GM23248 (cell line): ENCODE data around the gene TMPRSS3. TPM values are rescaled to one million over a fixed set of nuclear protein-coding genes. Genes with fewer than 3 reads are reported as not detected.

Experiments used
- DNase-seq: peaks from one replicate; pipeline ENCODE4 v3.0.0-alpha.2; 2015
- H2AFZ ChIP-seq: fragments of 200-600 bp; sonication (generic); 2 replicates; pipeline ENCODE4 v1.6.1; 2016; ENCODE audit warnings: antibody characterized with exemption
- H3F3A ChIP-seq: fragments of 200-600 bp; sonication (generic); 2 replicates; pipeline ENCODE4 v1.6.1; 2016; ENCODE audit warnings: mild to moderate bottlenecking, antibody characterized with exemption, mixed run types; ENCODE audit not compliant: insufficient read depth
- H3K27ac ChIP-seq: fragments of 200-600 bp; sonication (generic); 2 replicates; pipeline ENCODE4 v1.5.1; 2016; ENCODE audit warnings: mild to moderate bottlenecking
- H3K27me3 ChIP-seq: fragments of 200-600 bp; sonication (generic); replicated peaks from 2 replicates; pipeline ENCODE4 v1.6.1; 2016; ENCODE audit warnings: mild to moderate bottlenecking; ENCODE audit not compliant: insufficient read depth
- H3K36me3 ChIP-seq: fragments of 200-600 bp; sonication (generic); 2 replicates; pipeline ENCODE4 v1.6.1; 2016; ENCODE audit warnings: low read depth, mild to moderate bottlenecking
- H3K4me1 ChIP-seq: fragments of 200-600 bp; sonication (generic); 2 replicates; pipeline ENCODE4 v1.6.1; 2016; ENCODE audit warnings: mild to moderate bottlenecking; ENCODE audit not compliant: insufficient read depth
- H3K4me2 ChIP-seq: fragments of 200-600 bp; sonication (generic); one replicate; pipeline ENCODE4 v1.6.1; 2016; ENCODE audit warnings: mild to moderate bottlenecking; ENCODE audit not compliant: unreplicated experiment
- H3K4me3 ChIP-seq: fragments of 200-600 bp; sonication (generic); 2 replicates; pipeline ENCODE4 v1.5.1; 2016; ENCODE audit warnings: mild to moderate bottlenecking
- H3K79me2 ChIP-seq: fragments of 200-600 bp; sonication (generic); 2 replicates; pipeline ENCODE4 v1.6.1; 2016; ENCODE audit warnings: mild to moderate bottlenecking; ENCODE audit not compliant: insufficient read depth
- H3K9ac ChIP-seq: fragments of 200-600 bp; sonication (generic); 2 replicates; pipeline ENCODE4 v1.6.1; 2016; ENCODE audit warnings: mild to moderate bottlenecking
- H3K9me2 ChIP-seq: fragments of 200-600 bp; sonication (generic); 2 replicates; pipeline ENCODE4 v1.6.1; 2016; ENCODE audit warnings: mixed run types, mild to moderate bottlenecking, moderate library complexity; ENCODE audit not compliant: insufficient read depth
- H3K9me3 ChIP-seq: fragments of 200-600 bp; sonication (generic); one replicate; pipeline ENCODE4 v1.6.1; 2017; ENCODE audit warnings: low read depth
- H4K20me1 ChIP-seq: fragments of 200-600 bp; sonication (generic); 2 replicates; pipeline ENCODE4 v1.6.0; 2016; ENCODE audit not compliant: insufficient read depth
- EZH2 ChIP-seq: fragments of 200-600 bp; sonication (generic); IDR thresholded peaks from 2 replicates; pipeline ENCODE4 v1.6.1; 2018; ENCODE audit warnings: antibody characterized with exemption, mild to moderate bottlenecking; ENCODE audit not compliant: insufficient read depth, poor library complexity, severe bottlenecking
- EZH2phosphoT487 ChIP-seq: fragments of 200-600 bp; sonication (generic); IDR thresholded peaks from 2 replicates; pipeline ENCODE4 v1.6.1; 2018; ENCODE audit warnings: antibody characterized with exemption, moderate library complexity, mild to moderate bottlenecking, low read depth; ENCODE audit not compliant: insufficient read depth
- WGBS, 2 experiments: methylation state at CpG; one replicate each; pipeline ENCODE4 v1.1.6; 2015 to 2017; ENCODE audit warnings: low lambda C conversion rate in 2 of 2, low coverage in 1 of 2; ENCODE audit errors: missing lambda C conversion rate in 2 of 2; 5-methylcytosine and 5-hydroxymethylcytosine counted together
- in situ Hi-C: fragments of 300-500 bp; cut with MboI; formaldehyde crosslinking; loops from 2 replicates; pipeline ENCODE4 v1.15.0; 2020
- polyA plus RNA-seq: library from polyadenylated mRNA; unstranded; fragments of >200 nt; fragmentation: Nextera tagmentation; extraction: Ambion mirVana; gene quantifications from 2 replicates; pipeline ENCODE4 v1.2.1, GENCODE V29; 2016
- total RNA-seq: library from RNA; depleted of rRNA; stranded (reverse); fragments of >200 nt; shearing (Covaris generic); gene quantifications from 2 replicates; pipeline ENCODE4 v1.2.3, GENCODE V29; 2014

TMPRSS3 gene
- total and polyA plus RNA-seq, 2 experiments from 2014 or later, result not detected

- H3K4me1 ChIP-seq, result no peaks in the 10 kb centered on the region
These were observed 52.3 kb downstream of the TMPRSS3 start for GRCh38 chr21:42343556-42343955.

GRCh38 chr21:42343101-42343500, 52.8 kb downstream of the TMPRSS3 start:
- no peaks in the 10 kb centered on the region for H3K36me3 ChIP-seq
- 46 to 48% methylated on average over 10 of the region's 10 CpGs for WGBS, 2 experiments
- no peak overlapping the region for H2AFZ ChIP-seq
- no peaks in the 10 kb centered on the region for H3F3A ChIP-seq
- H3K9me3 ChIP-seq, result no peaks in the 10 kb centered on the region
- in situ Hi-C loops, result no loop called here
- H3K27ac ChIP-seq, result no peak overlapping the region
- H3K27me3 ChIP-seq, result no peaks in the 10 kb centered on the region
- H3K9me2 ChIP-seq, result no peaks in the 10 kb centered on the region
- no peak overlapping the region for H3K4me3 ChIP-seq
- H3K4me1 ChIP-seq, result no peaks in the 10 kb centered on the region
- DNase-seq, result no peak
- no peak overlapping the region for H3K9ac ChIP-seq
- no peaks in the 10 kb centered on the region for H4K20me1 ChIP-seq
- no peak for TF ChIP-seq EZH2phosphoT487
- TF ChIP-seq EZH2, result no peak
- no peak overlapping the region for H3K4me2 ChIP-seq
- H3K79me2 ChIP-seq, result no peaks in the 10 kb centered on the region

More at GRCh38 chr21:42343556-42343955, 52.3 kb downstream of the TMPRSS3 start:
- TF ChIP-seq EZH2phosphoT487 (no peak), EZH2 (no peak)
- DNase-seq, result no peak
- WGBS, 2 experiments, result 54 to 56% methylated on average over 5 to 6 of the region's 6 CpGs
- in situ Hi-C loops, result no loop called here
- Histone ChIP-seq H3F3A (no peaks in the 10 kb centered on the region), H3K9ac (no peak overlapping the region), H3K79me2 (no peaks in the 10 kb centered on the region), H3K4me3 (no peak overlapping the region), H3K4me2 (no peak overlapping the region), H3K9me2 (no peaks in the 10 kb centered on the region), H3K27me3 (no peaks in the 10 kb centered on the region), H4K20me1 (no peaks in the 10 kb centered on the region), H3K36me3 (no peaks in the 10 kb centered on the region), H3K27ac (no peak overlapping the region), H2AFZ (no peak overlapping the region), H3K9me3 (no peaks in the 10 kb centered on the region)

- Histone ChIP-seq H3K9me3 (no peaks in the 10 kb centered on the region), H3K4me3 (no peak overlapping the region), H3K27me3 (peaks cover 8% of the 10 kb centered on the region; the same call in 1 of the 2 replicates), H3K36me3 (no peaks in the 10 kb centered on the region), H3K9me2 (no peaks in the 10 kb centered on the region), H3F3A (no peaks in the 10 kb centered on the region), H3K4me2 (no peak overlapping the region), H3K27ac (no peak overlapping the region), H2AFZ (no peak overlapping the region), H3K4me1 (no peaks in the 10 kb centered on the region), H4K20me1 (no peaks in the 10 kb centered on the region), H3K9ac (no peak overlapping the region), H3K79me2 (no peaks in the 10 kb centered on the region)
- TF ChIP-seq EZH2 (no peak), EZH2phosphoT487 (no peak)
- 63 to 68% methylated on average over 15 of the region's 15 CpGs for WGBS, 2 experiments
- in situ Hi-C loops, result no loop called here
- no peak for DNase-seq
These were observed 53.9 kb downstream of the TMPRSS3 start for GRCh38 chr21:42341776-42342542.

- WGBS, 2 experiments, result 43 to 46% methylated on average over 24 of the region's 24 CpGs
- Histone ChIP-seq H3K9me3 (no peaks in the 10 kb centered on the region), H4K20me1 (no peaks in the 10 kb centered on the region), H3K4me2 (no peak overlapping the region), H3K9me2 (no peaks in the 10 kb centered on the region), H3K9ac (no peak overlapping the region), H3K4me1 (no peaks in the 10 kb centered on the region), H3K79me2 (no peaks in the 10 kb centered on the region), H3F3A (no peaks in the 10 kb centered on the region), H3K27ac (no peak overlapping the region), H3K4me3 (no peak overlapping the region), H2AFZ (no peak overlapping the region), H3K36me3 (no peaks in the 10 kb centered on the region), H3K27me3 (peaks cover 23% of the 10 kb centered on the region)
- in situ Hi-C loops, result no loop called here
- no peak for DNase-seq
- TF ChIP-seq EZH2phosphoT487 (no peak), EZH2 (no peak)
These were observed 55.4 kb downstream of the TMPRSS3 start for GRCh38 chr21:42340187-42341050.
